Measurements from ENCODE around the gene TRAPPC2L.

TRAPPC2L gene

GRCh38 chr16:88879788-88880055 lies 22.8 kb downstream of the TRAPPC2L start:
- no peak overlapping the region for H3K4me3 ChIP-seq (ENCODE audit: low read depth, low read length)
- no peak for DNase-seq (ENCODE audit: low read depth, low spot score)
- in situ Hi-C loops (cut with HindIII; ENCODE audit: low sequenced_read_pairs): no loop called here
- no peak for TF ChIP-seq CTCF (IDR thresholded peaks at IDR 0.05; ENCODE audit: low read depth, low read length)

GRCh38 chr16:88880226-88881006 lies 23.5 kb downstream of the TRAPPC2L start:
- TF ChIP-seq CTCF (IDR thresholded peaks at IDR 0.05; ENCODE audit: low read depth, low read length): no peak
- H3K4me3 ChIP-seq (ENCODE audit: low read depth, low read length): no peak overlapping the region
- in situ Hi-C loops (cut with HindIII; ENCODE audit: low sequenced_read_pairs): no loop called here
- no peak for DNase-seq (ENCODE audit: low read depth, low spot score)

- no peak for DNase-seq (ENCODE audit: low read depth, low spot score)
- H3K4me3 ChIP-seq (ENCODE audit: low read depth, low read length): no peak overlapping the region
- TF ChIP-seq CTCF (IDR thresholded peaks at IDR 0.05; ENCODE audit: low read depth, low read length): no peak
- in situ Hi-C loops (cut with HindIII; ENCODE audit: low sequenced_read_pairs): no loop called here
Observed at GRCh38 chr16:88881007-88881615, 24.2 kb downstream of the TRAPPC2L start.

DNA sequence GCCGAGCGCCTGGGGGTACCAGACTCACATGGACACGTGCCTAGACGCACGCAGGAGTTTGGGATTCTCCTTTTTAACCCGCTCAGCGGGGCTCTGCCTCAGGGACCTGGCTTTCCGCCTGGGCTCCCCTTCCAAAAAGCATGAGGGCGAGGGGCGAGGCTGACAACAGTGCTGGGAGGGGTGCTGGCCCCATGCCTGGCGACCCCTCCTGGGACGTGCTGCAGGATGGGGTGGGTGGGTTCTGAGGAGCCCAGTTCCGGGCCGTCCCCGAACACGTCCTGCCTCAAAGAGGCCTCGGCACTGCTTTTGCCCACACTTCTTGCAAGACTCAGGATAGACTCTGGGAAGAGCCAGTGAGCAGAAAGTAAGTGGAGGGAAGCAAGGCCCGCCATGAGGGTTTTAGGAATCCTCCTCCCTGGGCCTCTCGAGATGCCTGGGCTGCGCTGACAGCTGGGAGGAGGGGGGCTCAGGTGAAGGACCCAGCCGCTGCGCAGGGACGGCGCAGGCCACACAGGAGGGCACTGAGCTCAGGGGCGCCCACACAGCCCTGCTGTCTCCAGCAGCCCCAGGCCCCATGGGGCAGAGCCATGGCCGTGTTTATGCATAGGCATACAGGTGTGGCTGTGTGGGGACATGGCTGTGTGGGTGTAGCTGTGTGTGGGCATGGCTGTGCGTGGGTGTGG lies 24.9 kb downstream of the TRAPPC2L start:
- no peak for TF ChIP-seq CTCF (IDR thresholded peaks at IDR 0.05; ENCODE audit: low read depth, low read length)
- in situ Hi-C loops (cut with HindIII; ENCODE audit: low sequenced_read_pairs): no loop called here
- DNase-seq (ENCODE audit: low read depth, low spot score): no peak
- no peak overlapping the region for H3K4me3 ChIP-seq (ENCODE audit: low read depth, low read length)

DNA sequence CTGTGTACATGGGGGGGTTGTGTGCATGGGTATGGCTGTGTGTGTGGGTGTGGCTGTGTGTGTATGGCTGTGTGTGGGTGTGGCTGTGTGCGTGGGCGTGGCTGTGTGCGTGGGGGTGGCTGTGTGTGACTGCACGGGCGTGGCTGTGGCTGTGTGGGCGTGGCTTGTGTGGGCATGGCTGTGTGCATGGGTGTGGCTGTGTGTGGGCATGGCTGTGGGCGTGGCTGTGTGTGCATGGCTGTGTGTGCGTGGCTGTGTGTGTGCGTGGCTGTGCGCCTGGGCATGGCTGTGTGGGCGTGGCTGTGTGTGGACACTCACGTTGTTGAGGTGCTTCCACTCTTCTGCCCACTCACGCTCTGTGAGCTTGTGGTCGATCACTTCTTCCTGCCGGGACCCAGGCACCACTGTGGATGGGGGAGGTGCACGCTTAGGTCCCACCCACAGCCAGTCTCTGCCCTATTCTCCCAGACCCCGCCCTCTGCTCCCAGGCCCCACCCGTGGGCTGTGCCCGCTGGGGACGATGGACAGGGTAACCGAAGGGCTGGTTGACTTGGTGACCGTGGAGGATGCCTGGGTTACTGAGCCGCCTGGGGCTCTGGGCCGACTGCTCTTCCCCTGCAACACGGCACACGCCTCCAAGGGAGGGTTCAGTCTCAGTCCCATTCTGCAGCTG lies 25.6 kb downstream of the TRAPPC2L start:
- H3K4me3 ChIP-seq (ENCODE audit: low read depth, low read length): no peak overlapping the region
- no peak for DNase-seq (ENCODE audit: low read depth, low spot score)
- TF ChIP-seq CTCF (IDR thresholded peaks at IDR 0.05; ENCODE audit: low read depth, low read length): no peak
- in situ Hi-C loops (cut with HindIII; ENCODE audit: low sequenced_read_pairs): no loop called here

DNA sequence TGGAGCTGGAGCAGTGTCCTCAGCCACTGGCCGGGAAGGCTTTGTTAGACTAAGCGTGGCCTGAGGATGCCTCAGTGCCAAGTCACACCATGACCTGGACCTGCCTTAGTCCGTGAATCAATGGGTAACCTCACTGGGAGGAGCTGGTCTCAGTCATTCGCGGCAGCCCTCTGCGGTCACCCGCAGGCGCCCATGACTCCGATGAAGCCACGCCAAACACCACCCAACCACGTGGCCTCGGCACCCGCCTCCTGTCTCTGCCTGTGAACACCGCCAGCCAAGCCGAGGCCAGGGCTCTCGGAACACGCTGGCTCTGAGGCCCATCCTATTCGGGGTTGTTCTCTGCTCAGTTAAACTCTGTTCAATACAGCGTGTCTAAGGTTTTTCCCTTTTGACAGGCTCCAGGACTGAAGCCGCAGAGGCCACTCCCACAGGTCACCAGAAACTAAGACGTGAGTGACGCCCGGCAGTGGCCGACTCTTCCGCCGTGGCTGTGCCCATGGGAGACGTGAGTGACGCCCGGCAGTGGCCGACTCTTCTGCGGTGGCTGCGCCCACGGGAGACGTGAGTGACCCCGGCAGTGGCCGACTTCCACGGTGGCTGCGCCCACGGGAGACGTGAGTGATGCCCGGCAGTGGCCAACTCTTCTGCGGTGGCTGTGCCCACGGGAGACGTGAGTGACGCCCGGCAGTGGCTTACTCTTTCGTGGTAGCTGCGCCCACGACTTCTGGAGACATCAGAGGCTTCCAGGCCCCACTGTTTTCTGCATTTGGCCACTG lies 26.4 kb downstream of the TRAPPC2L start:
- in situ Hi-C loops (cut with HindIII; ENCODE audit: low sequenced_read_pairs): no loop called here
- H3K4me3 ChIP-seq (ENCODE audit: low read depth, low read length): no peak overlapping the region
- no peak for DNase-seq (ENCODE audit: low read depth, low spot score)
- no peak for TF ChIP-seq CTCF (IDR thresholded peaks at IDR 0.05; ENCODE audit: low read depth, low read length)
